NOMO-1 treated with DMSO at 0.1 percent for 48 hours (cell line): ENCODE data around the gene SORCS3.

Experiments
- DNase-seq: peaks from one replicate; lab custom pipeline; 2025; ENCODE audit not compliant: unreplicated experiment; lab: John Stamatoyannopoulos, UW

Gene SORCS3

GRCh38 chr10:104643303-104643663, 2.2 kb downstream of the SORCS3 start:
- DNase-seq: no peak

- DNase-seq: no peak
Measured at GRCh38 chr10:104646146-104646545, 5.1 kb downstream of the SORCS3 start.

DNA sequence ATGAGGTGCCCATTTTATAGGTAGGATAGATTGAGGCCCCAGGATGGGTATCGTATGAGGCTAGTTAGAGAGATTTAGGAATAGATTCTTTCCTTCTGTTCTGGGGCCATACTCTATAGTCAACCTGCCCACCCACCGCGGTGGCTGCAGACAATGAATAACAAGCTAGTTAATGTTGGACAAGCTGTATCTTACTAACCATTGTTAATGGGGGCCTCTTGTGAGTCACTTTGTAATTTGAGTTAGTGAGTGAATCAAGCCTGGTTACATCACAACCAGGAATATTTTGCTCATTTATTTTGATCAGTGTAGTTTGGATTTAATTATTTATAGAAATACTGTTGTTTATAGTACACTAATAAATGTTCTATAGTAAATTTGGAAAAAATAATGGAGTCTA, 7.3 kb downstream of the SORCS3 start:
- no peak for DNase-seq

DNA sequence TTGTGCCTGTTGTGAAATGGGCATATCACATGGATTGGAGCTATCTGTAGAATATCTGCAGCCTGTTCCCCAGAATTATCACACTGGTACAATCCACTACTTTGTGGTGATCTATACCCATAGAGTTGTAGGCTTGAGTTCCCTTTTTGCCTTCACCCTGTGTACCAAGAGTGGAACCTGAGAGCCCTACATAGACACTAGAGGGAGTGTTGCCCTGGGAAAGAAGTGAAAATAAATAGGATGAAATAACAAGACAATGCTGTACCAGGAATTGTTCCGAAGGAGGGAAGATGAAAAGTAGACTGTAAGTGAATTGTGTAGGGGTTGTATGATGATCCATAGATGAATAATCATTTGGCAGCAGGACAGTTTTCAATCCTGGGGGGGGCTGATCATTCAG, 9.0 kb downstream of the SORCS3 start:
- DNase-seq: no peak

DNA sequence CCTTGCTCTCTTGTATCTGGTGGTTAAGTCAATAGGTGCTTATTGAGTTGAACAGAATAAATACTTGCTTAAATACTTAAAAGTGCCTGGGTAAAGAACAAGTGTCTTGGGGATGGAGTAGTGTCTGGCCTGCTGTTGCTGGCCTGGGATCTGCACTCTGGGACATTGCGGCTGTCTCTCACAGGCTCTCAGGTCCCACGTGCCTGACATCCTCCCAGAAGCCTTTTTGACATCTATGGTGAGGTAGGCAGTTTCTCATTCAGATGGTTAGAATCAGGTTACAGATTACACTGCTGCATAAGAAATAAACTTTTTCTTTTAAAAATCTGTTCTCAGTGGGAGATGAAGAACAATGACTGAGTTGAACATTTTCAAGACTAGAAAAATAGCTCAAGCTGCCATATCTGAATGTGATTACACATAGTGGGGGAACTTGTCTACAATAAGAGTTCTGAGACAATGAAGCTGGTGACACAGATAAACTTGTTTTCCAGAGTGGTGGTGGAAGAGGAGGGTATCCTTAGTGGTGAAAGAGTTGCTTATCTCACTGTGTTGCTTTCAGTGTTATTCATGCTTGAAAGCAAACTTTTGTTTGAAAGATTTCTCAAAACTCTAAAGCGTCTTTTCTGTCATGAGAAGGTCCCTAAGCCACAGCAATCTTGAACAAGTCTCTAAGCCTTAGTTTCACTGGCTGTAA, 9.7 kb downstream of the SORCS3 start:
- DNase-seq: no peak

GRCh38 chr10:104657036-104657435, 15.9 kb downstream of the SORCS3 start:
- DNase-seq: no peak

- DNase-seq: no peak
Measured at GRCh38 chr10:104657457-104657856, 16.4 kb downstream of the SORCS3 start.

- no peak for DNase-seq
Measured at GRCh38 chr10:104658067-104658466, 17.0 kb downstream of the SORCS3 start.

DNA sequence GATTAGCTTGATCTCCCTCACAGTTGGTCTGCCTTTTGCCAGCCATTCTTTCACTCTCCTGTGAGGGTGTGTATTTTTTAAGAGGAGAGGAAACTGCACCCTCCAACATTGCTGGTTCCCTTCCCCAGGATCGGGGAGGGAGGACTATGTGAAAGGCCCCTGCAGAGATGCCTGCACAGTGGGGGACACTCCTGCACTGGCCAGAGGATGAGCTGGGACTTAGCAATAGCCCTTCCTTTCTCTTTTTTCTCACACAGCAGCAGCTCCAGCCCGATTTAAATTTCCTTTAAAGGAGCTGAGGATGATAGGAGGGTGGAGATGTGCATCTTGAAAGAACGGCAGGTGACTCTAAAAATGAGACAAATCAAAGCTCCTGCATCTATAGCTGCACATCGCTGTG, 18.7 kb downstream of the SORCS3 start:
- DNase-seq: no peak

GRCh38 chr10:104663076-104663475, 22.0 kb downstream of the SORCS3 start:
- DNase-seq: no peak

- DNase-seq: no peak
Measured at GRCh38 chr10:104663563-104663962, 22.5 kb downstream of the SORCS3 start.

DNA sequence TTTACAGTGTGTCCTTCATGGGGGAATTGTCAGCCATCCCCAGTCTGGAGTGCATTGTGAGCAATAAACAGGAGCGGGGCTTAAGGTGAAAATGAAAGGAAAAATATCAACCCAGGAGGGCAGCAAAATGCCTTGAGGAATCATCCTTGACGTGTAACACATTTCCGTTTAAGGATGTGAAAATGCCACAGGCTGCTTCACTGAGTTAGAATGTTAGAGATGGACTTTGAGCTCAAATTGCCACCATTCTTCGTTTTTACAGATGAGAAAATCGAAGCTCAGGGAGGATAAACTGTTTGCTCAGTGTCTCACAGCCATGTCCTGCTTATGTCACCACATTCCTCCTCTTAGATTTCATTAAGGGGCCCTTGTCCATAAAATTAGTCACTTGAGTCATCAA, 23.1 kb downstream of the SORCS3 start:
- no peak for DNase-seq

DNA sequence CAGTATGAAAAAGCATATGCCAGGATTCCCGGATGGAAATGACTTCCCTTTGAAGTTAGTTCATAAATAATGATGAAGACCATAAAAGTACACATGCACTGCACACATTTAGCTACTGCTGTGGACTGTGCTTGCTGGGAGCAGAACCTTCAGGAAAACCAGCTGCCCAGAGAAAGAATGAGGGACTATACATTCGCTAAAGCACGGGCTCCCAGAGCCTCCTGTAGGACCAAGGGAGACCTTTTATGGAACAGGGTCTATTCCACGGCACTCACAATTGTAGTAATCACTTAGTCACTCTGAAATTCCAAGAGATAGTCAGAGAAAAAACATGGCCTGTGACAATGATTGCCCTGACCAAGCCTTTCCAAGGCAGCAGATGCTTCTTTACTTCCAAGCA, 24.1 kb downstream of the SORCS3 start:
- DNase-seq: no peak

GRCh38 chr10:104666106-104666505, 25.0 kb downstream of the SORCS3 start:
- no peak for DNase-seq

DNA sequence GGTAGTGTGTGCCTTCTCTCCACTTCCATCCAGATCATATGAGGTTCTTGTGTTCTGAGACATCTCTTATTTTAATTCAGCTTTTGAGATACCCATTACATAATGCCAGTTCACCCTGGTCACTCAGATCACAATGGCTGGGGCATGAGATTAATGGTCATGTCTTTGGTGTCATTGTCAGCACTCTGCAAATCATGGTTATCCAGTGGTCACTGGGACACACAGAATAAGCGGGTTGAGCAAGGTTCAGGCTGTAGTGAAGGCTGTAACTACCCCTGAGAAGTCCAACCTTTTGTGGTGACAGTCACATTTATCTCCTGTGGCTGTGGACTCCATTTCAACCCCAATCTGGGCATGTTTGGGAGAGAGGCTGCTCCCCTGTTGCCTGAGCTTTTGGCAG, 35.8 kb downstream of the SORCS3 start:
- DNase-seq: no peak

- no peak for DNase-seq
Measured at GRCh38 chr10:104678658-104679057, 37.6 kb downstream of the SORCS3 start.

DNA sequence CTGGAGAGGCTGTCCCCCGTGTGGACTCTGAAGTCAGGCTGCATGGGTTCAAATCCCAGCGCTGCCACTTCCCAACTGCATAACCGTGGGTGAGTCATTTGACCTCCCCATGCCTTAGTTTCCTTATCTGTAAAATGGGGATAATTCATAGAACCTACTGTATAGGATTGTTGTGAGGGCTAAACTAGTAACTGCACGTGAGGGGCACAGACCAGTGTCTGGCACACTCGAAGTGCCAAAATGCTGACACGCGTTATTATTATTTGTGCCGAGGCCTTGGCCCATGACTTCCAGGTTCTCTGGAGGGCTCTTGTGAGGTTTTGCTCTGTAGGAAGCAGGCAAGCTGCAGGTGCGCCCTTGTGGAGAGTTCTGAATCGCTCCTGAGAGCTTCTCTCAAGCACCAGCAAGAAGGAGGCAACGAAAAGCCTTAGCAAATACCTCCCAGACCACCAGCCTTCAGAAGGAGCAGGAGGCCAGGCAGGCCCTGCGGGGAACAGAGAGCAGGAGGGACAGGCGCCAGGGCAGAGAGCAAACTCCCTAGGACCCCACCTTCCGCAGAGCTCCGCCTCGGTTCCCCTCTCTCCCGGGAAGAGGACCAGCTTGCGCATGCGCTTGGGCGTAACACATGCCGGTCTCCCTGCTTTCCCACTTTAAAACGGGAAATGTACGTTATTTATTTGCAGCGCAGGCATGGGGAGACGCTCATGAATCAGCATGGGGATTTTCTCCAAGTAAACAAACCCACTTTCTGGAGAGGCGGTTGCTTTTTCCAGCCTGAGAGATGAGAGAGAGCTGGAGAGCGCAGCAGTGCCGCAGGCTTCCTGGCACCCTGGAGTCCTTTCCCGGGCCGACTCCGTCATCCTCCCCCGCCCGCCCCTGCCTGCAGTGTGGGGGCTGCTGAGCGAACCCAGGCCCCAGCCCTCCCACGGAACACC, 39.6 kb downstream of the SORCS3 start:
- no peak for DNase-seq

GRCh38 chr10:104681485-104681884, 40.4 kb downstream of the SORCS3 start:
- DNase-seq: no peak

- DNase-seq: no peak
Measured at GRCh38 chr10:104683567-104683966, 42.5 kb downstream of the SORCS3 start.

GRCh38 chr10:104686829-104687228, 45.7 kb downstream of the SORCS3 start:
- DNase-seq: no peak

DNA sequence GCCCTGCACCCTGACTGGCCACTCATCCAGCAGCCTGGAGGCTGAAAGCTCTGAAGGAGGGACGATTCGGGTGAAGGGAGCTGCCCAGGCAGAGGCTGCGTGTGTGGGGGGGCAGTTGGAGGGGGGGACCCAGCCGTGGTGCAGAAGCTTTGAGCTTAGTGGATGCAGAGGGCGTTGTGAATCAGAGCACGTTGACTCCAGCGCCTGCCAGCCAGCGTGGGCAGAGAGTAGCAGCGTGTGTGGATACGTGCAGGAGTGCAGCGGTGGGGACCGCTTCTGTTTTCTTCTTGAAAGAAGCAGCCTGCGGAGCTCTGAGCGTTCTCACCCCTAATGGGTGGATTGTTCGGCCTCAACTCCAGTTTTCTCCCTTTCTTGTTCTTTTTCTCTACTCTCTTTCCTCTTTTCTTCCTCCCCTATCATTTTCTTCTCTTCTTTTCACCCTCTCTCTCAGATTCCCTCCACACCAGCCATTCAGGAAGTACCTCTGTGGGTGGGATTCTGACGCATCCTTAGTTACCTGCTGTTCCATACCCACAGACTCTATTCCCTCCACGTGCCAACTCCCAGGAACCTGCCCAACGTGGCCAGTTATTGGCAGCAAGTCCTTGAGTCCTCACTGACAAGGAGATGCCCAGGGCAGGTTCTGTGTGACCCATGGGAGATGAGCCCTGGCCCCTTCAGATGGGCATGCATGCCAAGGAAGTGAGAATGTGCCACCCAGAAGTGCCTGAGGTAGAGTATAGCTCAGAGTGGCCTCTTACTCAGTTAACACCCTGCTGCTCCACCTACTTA, 47.4 kb downstream of the SORCS3 start:
- DNase-seq: no peak

DNA sequence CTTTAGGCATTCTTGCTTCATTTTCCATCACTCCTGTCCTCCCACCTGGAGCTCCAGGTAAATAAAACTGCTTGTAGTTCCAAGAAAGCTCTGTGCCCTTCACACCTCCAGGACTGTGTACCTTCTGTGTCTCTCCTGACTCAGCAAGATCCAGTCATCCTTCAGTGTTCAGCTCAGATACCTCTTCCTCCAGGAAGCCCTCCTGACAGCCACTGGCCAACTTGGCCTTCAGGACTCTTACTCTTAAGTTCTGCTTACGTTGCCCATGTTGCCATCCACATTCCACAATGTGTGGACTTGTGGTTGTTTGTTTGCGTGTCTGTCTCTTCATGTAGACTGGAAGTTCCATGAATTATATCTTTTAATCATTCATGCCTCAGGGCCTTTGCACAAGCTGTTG, 48.0 kb downstream of the SORCS3 start:
- DNase-seq: no peak
